Measurements from ENCODE around the gene HOTAIR.
A peak's percentile ranks its signal among the peaks of the same experiment; 100 is the strongest.

The HOTAIR gene

DNA sequence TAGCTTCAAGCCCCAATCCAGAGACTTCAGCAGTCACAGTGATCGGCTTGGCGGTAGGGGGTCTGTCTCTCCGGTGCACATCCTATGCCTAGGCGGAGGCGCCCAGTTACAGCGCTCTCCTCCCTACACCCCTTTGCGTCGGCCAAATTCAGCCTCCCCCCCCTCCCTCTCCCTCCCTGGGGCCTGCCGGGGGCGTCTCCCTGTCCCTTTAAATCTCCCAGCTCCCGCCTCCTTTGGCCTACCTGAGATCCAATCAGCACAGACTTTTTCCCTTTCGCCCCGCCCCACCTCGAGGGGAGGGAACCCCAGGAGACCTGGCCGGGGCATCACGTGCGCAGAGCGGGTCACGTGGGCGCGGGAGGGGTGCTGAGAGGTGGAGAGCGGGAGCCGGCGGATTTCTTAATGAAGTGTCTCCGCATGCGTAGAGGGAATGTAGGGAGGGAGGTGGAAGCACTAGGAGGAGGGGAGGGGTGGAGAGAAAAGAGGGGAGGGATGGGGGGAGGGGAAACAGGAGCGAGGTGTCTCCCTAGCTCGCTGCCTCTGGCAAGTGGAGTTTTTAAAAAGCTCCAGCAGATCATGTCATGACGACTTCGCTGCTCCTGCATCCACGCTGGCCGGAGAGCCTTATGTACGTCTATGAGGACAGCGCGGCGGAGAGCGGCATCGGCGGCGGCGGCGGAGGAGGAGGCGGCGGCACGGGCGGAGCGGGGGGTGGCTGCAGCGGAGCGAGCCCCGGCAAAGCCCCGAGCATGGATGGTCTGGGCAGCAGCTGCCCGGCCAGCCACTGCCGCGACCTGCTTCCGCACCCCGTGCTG lies 36.2 kb downstream of the HOTAIR start, which contains the start of gene HOXC13:
TSS of gene HOXC13 (plus strand) at position 506 of the 815 bp plus-strand sequence. CDS start at position 582, 76 bp downstream.
- H3K27me3 ChIP-seq (ENCODE audit: control insufficient read depth in 1 of 2, insufficient read depth in 1 of 2, low read length in 2 of 2) = peaks cover 90 to 96% of the 10 kb centered on the region in 2 experiments
- peaks cover 13% of the 10 kb centered on the region for H3K4me1 ChIP-seq (ENCODE audit: control insufficient read depth, insufficient read depth, low read depth, low read length)
- no peak within 1 kb of the TSS for H4K8ac ChIP-seq (ENCODE audit: low read length)
- H4K91ac ChIP-seq (ENCODE audit: low read length) = no peak within 1 kb of the TSS
- H3K79me1 ChIP-seq (replicated peaks; ENCODE audit: low read length, poor library complexity, severe bottlenecking) = no peaks in the 10 kb centered on the region
- H2AFZ ChIP-seq (ENCODE audit: low read depth, low read length) = no peak within 1 kb of the TSS
- H2AK5ac ChIP-seq (ENCODE audit: low read length, severe bottlenecking) = no peak within 1 kb of the TSS
- no peak within 1 kb of the TSS for H2BK120ac ChIP-seq (ENCODE audit: low read depth, low read length)
- no peaks in the 10 kb centered on the region for H3K9me3 ChIP-seq (ENCODE audit: control insufficient read depth, low read length)
- H2BK5ac ChIP-seq (ENCODE audit: low read depth, low read length, poor library complexity, severe bottlenecking) = no peak within 1 kb of the TSS
- H3K23ac ChIP-seq (ENCODE audit: low read length in 2 of 2) = peak within 1 kb of the TSS in 1 of 2 experiments; percentile 34
- no peak within 1 kb of the TSS for H3K18ac ChIP-seq (ENCODE audit: low read depth in 1 of 2, low read length in 2 of 2)
- WGBS = 5% methylated on average over 43 of the region's 56 CpGs
- H3K36me3 ChIP-seq (ENCODE audit: control insufficient read depth in 1 of 2, insufficient read depth in 2 of 2, low read depth in 1 of 2, low read length in 2 of 2) = peaks cover 0 to 2% of the 10 kb centered on the region in 2 experiments
- H3K9ac ChIP-seq (ENCODE audit: low read length) = no peak within 1 kb of the TSS
- no peak within 1 kb of the TSS for H2BK15ac ChIP-seq (ENCODE audit: low read depth, poor library complexity, severe bottlenecking)
- no peak within 1 kb of the TSS for H3K4ac ChIP-seq (ENCODE audit: low read depth in 1 of 2, low read length in 2 of 2)
- DNase-seq = peak; percentile 25
- no peak within 1 kb of the TSS for H2BK12ac ChIP-seq (ENCODE audit: low read length in 2 of 2)
- no peak within 1 kb of the TSS for H3K4me3 ChIP-seq (ENCODE audit: insufficient read depth in 1 of 2, low read depth in 1 of 2, low read length in 2 of 2)
- H3K14ac ChIP-seq (ENCODE audit: low read length in 2 of 2) = no peak within 1 kb of the TSS
- peak within 1 kb of the TSS; percentile 17 for H3K4me2 ChIP-seq (ENCODE audit: low read length, poor library complexity, severe bottlenecking)
- no peak within 1 kb of the TSS for H3K27ac ChIP-seq (ENCODE audit: low read length, poor library complexity, severe bottlenecking)

DNA sequence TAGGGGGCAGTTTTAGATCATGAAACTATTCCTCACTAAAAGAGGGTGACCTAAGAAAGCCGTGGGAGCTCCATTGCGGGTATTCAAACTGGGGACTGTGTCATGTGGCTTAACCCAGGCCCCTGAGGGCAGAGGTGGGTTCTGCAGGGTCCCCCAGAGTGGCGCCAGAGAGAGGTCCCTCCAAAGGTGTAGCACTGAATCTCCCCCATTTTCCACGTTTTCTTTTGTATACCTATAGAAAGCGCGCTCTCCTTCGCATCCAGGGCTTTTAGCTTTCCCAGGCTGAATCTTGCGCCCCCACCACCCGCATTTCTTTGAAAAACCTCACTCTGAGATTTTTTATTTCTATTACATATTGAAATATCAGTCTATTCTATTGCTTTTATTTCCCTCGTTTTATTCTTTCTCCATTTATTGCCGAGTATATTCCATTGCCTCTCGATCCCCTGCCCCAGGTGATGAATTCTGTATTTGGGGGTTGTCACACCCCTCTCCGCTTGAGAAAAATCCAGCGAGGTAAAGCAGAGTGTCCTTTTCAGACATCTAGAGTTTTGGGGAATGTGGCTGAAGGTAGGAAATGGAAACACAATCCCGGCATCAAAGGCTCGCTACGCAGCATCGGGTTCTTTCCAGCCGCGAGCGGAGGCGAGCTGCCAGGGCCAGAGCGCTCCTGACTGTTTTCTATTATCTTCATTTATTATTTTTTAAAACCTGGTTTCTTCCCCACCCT lies 37.0 kb downstream of the HOTAIR start:
- no peak overlapping the region for H2BK12ac ChIP-seq (ENCODE audit: low read length in 2 of 2)
- peaks cover 13% of the 10 kb centered on the region for H3K4me1 ChIP-seq (ENCODE audit: control insufficient read depth, insufficient read depth, low read depth, low read length)
- H4K8ac ChIP-seq (ENCODE audit: low read length) = no peak overlapping the region
- no peak overlapping the region for H3K9ac ChIP-seq (ENCODE audit: low read length)
- no peak overlapping the region for H2AK5ac ChIP-seq (ENCODE audit: low read length, severe bottlenecking)
- no peaks in the 10 kb centered on the region for H3K9me3 ChIP-seq (ENCODE audit: control insufficient read depth, low read length)
- WGBS = 27% methylated on average over 18 of the region's 23 CpGs
- no peak overlapping the region for H3K27ac ChIP-seq (ENCODE audit: low read length, poor library complexity, severe bottlenecking)
- H2BK15ac ChIP-seq (ENCODE audit: low read depth, poor library complexity, severe bottlenecking) = no peak overlapping the region
- no peak for DNase-seq
- no peak overlapping the region for H3K4me2 ChIP-seq (ENCODE audit: low read length, poor library complexity, severe bottlenecking)
- H4K91ac ChIP-seq (ENCODE audit: low read length) = no peak overlapping the region
- H3K27me3 ChIP-seq (ENCODE audit: control insufficient read depth in 1 of 2, insufficient read depth in 1 of 2, low read length in 2 of 2) = peaks cover 95 to 96% of the 10 kb centered on the region in 2 experiments
- H3K23ac ChIP-seq (ENCODE audit: low read length in 2 of 2) = no peak overlapping the region
- H2AFZ ChIP-seq (ENCODE audit: low read depth, low read length) = no peak overlapping the region
- no peak overlapping the region for H3K4ac ChIP-seq (ENCODE audit: low read depth in 1 of 2, low read length in 2 of 2)
- H3K14ac ChIP-seq (ENCODE audit: low read length in 2 of 2) = no peak overlapping the region
- H3K4me3 ChIP-seq (ENCODE audit: insufficient read depth in 1 of 2, low read depth in 1 of 2, low read length in 2 of 2) = no peak overlapping the region
- H2BK120ac ChIP-seq (ENCODE audit: low read depth, low read length) = no peak overlapping the region
- H2BK5ac ChIP-seq (ENCODE audit: low read depth, low read length, poor library complexity, severe bottlenecking) = no peak overlapping the region
- peaks cover 0 to 2% of the 10 kb centered on the region in 2 experiments for H3K36me3 ChIP-seq (ENCODE audit: control insufficient read depth in 1 of 2, insufficient read depth in 2 of 2, low read depth in 1 of 2, low read length in 2 of 2)
- H3K18ac ChIP-seq (ENCODE audit: low read depth in 1 of 2, low read length in 2 of 2) = no peak overlapping the region
- no peaks in the 10 kb centered on the region for H3K79me1 ChIP-seq (replicated peaks; ENCODE audit: low read length, poor library complexity, severe bottlenecking)

DNA sequence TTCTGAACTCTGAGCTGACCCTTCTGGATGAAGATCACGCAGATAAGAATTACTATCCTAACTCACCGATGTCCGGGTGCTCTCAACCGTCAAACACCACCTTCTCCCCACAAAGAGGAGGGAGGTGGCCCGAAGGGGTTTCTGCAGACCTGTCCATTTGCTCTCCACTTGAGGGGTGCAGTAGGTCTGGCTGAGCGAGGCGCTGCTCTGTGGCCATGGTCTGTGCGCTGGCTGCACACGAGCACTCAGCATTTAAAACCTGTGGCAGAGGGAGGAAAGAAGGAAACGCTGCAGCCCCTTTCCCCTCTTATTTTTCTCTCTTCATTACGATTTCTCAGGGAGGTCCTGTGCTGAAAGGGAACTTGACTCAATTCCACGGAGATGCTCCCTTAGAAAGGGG lies 37.7 kb downstream of the HOTAIR start:
- H3K27me3 ChIP-seq (ENCODE audit: control insufficient read depth in 1 of 2, insufficient read depth in 1 of 2, low read length in 2 of 2) = peaks cover 96 to 98% of the 10 kb centered on the region in 2 experiments
- no peak overlapping the region for H2AK5ac ChIP-seq (ENCODE audit: low read length, severe bottlenecking)
- WGBS = 32% methylated on average over 11 of the region's 12 CpGs
- no peak overlapping the region for H3K27ac ChIP-seq (ENCODE audit: low read length, poor library complexity, severe bottlenecking)
- no peak overlapping the region for H3K4me3 ChIP-seq (ENCODE audit: insufficient read depth in 1 of 2, low read depth in 1 of 2, low read length in 2 of 2)
- H2BK120ac ChIP-seq (ENCODE audit: low read depth, low read length) = no peak overlapping the region
- no peak for DNase-seq
- H2AFZ ChIP-seq (ENCODE audit: low read depth, low read length) = no peak overlapping the region
- H3K4ac ChIP-seq (ENCODE audit: low read depth in 1 of 2, low read length in 2 of 2) = no peak overlapping the region
- H3K4me2 ChIP-seq (ENCODE audit: low read length, poor library complexity, severe bottlenecking) = no peak overlapping the region
- H2BK12ac ChIP-seq (ENCODE audit: low read length in 2 of 2) = no peak overlapping the region
- H3K79me1 ChIP-seq (replicated peaks; ENCODE audit: low read length, poor library complexity, severe bottlenecking) = no peaks in the 10 kb centered on the region
- no peak overlapping the region for H3K14ac ChIP-seq (ENCODE audit: low read length in 2 of 2)
- H3K18ac ChIP-seq (ENCODE audit: low read depth in 1 of 2, low read length in 2 of 2) = no peak overlapping the region
- no peak overlapping the region for H3K23ac ChIP-seq (ENCODE audit: low read length in 2 of 2)
- peaks cover 13% of the 10 kb centered on the region for H3K4me1 ChIP-seq (ENCODE audit: control insufficient read depth, insufficient read depth, low read depth, low read length)
- H2BK5ac ChIP-seq (ENCODE audit: low read depth, low read length, poor library complexity, severe bottlenecking) = no peak overlapping the region
- H3K36me3 ChIP-seq (ENCODE audit: control insufficient read depth in 1 of 2, insufficient read depth in 2 of 2, low read depth in 1 of 2, low read length in 2 of 2) = peaks cover 0 to 2% of the 10 kb centered on the region in 2 experiments
- no peaks in the 10 kb centered on the region for H3K9me3 ChIP-seq (ENCODE audit: control insufficient read depth, low read length)
- no peak overlapping the region for H2BK15ac ChIP-seq (ENCODE audit: low read depth, poor library complexity, severe bottlenecking)
- no peak overlapping the region for H3K9ac ChIP-seq (ENCODE audit: low read length)
- no peak overlapping the region for H4K91ac ChIP-seq (ENCODE audit: low read length)
- no peak overlapping the region for H4K8ac ChIP-seq (ENCODE audit: low read length)

Measured in mesenchymal stem cell (in vitro differentiated cells and primary cell).